GM21576 (cell line): ENCODE results near the gene ISLR.

Experiments used
- ATAC-seq: cut with Tn5 transposase; IDR thresholded peaks from one replicate; pipeline ENCODE4 v1.9.1; 2021; ENCODE audit warnings: mild to moderate bottlenecking, moderate library complexity; ENCODE audit not compliant: unreplicated experiment

The ISLR gene

DNA sequence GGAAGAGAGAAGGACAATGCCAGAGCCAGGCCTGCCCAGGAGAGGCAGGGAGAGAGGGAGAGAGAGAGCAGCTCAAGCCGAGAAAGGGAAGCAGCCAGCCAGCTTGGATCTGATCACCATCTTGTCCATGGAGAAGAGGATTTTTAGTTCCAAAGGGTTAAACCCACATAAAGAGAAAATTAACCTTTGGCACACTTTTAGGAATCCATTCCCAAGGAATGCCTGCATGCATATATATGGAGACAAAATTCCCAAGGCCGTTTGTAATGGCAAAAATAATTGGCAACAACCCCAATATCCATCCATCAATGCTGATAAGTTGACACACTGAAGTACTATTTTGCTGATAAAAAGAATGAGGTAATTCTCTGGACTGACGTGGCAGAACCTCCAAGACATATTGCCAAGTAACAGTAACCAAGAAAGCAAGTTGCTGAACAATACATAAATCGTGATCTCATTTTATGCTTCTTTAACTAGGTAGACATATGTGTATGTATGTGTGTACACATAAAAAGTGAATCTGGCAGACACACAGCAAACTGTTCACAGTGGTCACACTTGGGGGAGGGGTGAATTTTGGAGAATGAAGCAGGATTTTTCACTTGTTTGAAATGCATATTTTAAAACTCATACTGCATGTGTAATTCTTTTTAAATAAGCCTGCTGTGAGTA lies 36.6 kb downstream of the ISLR start:
- no peak for ATAC-seq

DNA sequence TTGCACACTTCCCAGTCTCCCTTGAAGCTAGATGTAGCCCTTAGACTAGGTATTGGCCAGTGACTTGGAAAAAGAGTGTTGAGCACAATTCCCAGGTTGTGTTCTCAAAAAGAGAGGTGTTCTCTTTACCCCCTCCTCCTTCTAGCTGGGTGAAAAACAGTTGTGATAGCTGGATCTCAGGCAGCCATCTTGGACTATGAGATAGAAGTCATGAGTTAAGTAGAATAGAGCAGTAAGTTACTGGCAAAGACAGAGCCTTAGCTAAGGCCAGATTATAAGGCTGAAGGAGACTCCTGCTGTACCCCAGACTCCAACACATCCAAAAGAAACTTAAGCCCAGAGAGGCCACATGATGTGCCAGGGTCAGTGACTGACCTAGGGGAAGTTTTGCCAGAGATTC lies 37.2 kb downstream of the ISLR start:
- no peak for ATAC-seq

DNA sequence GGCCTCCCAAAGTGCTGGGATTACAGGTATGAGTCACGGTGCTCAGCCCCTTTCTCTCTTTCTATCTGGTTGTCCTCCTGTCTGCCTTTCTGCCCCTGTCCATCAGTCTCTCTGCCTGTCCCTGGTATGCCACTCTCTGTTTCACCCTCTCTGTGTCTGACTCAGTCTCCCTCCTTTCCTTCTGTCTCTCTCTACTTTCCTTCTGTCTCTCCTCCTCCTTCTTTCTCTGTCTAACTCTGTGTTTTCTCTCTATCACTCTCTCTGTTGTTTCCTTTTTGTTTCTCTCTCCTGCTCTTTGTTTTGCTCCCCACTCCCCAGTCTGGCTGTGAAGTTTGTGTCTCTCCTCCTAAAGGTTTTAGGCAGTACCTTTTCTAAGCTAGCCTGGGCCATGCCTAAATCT lies 38.1 kb downstream of the ISLR start:
- ATAC-seq = no peak

DNA sequence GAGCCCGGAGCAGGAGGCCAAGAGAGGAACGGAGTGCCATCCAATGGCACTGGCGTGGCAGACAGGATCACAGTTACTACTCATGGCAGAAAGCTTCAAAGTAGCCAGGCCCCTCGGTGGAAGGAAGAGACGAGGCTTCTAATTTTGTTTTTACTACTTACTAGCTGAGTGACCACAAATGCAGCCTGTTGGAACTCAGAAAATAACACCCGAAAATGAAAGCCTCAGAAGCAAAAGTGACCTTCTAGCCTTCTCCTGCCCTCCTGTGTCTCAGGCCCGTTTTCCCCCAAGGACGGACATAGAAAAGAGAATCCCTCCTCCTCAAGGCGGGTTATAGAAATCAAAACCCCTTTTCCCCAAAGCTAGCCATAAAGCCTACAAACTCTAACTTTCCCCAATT lies 39.0 kb downstream of the ISLR start:
- ATAC-seq = no peak

DNA sequence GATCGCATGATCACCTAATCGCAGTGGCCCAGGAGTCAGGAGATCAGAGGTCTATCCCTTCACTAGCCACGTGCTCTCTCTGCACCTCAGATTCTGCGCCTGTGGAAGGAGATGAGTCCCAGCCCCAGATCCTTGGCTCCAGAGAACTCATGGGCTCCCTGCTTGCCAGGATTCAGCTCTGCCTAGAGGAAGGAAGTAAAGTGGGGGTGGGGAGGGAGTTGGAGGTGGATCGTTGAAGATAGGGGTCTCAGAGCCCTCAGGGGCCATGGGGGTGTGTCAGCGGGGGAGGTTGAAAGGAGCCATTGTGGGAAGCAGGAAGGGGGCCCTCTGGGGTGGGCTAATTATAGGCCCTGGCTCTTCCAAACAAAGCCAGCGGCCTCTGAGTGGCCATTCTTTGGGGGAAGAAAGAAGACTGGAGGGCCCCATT lies 40.4 kb downstream of the ISLR start:
- ATAC-seq = no peak

DNA sequence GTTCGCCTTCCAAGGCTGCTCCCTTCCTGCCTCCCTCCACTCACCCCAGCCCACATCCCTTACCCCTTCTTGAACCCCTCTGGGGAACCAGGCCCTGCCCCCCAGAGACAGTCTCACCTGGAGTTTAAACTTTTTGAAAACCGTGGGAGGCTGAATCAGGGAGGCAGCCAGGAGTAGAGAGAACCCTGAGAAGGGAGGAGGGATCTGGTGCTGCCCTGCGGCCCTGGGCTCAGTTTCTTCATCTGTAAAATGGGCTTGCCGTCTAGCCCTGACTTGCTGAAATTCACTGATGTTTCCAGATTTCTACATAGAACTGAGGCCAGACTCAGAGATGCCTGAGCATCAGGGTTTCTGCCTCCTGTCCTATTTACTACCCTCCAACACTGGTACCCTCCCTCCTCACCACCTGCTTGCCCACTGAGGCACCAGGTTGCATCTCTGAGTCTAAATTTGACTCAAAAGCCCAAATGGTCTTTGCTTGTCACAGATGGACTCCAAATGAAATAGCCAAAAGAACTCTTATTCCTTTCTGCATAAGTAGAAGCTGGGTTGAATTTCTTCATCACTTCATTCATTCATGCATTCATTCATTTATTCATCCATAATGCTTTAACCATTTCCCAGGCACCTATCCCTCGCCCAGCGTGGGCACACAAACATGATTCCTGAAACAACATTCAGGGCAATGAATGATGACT lies 41.0 kb downstream of the ISLR start:
- ATAC-seq = no peak

DNA sequence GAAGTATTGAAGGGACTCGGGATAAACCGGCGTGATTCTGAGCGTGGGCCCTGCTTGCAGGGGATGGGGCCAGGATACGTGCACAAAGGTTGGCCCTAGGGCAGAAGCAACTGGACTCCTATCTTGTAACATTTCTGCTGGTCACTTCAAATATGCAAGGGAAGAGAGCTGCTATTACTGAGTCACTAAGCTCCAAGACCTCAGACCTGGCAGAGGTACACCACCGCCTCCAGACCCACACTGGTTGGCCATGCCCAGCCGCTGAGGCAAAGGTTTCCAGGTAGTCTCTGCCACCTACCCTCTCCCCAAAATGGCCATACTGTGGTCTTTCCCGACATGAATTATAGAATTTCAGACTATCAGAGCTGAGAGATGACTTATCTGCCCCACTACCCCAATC lies 42.4 kb downstream of the ISLR start:
- ATAC-seq = no peak

DNA sequence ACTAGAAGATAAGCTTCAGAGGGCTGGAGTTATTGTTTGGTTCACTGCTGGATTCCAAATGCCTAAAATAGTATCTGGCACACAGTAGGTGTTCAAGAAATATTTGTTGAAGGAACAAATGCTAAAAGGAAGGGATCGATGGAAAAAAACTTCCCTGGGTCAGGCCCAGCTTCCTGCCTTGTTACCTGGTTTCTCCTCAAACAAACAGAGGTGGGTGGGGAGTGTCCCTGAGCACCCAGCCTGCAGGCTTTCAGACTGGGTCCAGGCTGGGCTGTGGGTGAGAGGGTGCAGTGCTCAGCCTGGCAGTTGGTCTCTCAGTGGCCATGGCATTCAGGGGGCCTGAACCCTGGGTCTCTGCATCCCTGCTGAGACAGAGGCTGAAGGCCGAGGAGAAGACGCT lies 43.4 kb downstream of the ISLR start:
- no peak for ATAC-seq

DNA sequence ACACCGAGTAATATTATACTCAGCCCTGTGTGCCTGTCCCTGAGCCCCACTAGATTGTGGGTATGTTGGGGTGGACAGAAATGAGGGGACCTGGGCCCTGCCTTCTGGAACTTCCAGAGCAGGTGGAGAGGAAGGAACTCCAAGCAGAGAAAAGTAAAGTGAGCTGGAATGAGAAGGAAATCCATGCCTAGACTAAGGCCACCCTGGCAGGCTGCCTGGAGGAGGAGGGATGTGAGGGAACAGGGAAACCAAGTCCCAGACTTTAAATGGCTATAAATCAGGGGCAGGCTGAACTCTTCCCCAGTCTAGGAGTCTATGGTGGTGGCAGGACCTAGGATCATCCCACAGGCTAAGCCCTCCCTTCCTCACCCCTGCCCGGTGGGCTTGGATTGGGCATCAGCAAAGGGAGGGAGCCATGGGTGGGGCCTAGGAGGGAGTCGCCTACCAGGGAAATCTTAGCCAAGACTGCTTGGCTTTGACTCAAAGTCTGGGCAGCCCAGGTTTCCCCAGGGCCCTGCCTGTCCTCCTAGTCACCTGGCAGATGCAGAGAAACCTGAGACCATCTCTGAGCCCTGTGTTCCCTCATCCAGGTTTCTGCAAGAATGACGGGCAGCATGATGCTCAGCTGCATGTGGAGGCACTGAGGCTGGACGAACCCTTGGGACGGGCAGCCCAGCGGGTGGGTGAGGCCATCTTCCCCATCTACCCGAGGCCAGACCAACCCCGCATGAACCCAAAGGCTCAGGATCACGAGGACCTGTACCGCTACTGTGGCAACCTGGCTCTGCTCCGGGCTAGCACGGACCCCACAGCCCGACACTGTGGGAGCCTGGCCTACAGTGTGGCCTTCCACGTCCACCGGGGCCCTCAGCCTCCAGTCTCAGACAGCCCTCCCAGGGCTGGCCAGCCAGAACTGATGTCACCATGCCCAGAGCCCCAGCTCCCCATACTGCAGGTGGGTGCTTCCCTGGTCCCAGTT lies 44.7 kb downstream of the ISLR start:
- no peak for ATAC-seq

DNA sequence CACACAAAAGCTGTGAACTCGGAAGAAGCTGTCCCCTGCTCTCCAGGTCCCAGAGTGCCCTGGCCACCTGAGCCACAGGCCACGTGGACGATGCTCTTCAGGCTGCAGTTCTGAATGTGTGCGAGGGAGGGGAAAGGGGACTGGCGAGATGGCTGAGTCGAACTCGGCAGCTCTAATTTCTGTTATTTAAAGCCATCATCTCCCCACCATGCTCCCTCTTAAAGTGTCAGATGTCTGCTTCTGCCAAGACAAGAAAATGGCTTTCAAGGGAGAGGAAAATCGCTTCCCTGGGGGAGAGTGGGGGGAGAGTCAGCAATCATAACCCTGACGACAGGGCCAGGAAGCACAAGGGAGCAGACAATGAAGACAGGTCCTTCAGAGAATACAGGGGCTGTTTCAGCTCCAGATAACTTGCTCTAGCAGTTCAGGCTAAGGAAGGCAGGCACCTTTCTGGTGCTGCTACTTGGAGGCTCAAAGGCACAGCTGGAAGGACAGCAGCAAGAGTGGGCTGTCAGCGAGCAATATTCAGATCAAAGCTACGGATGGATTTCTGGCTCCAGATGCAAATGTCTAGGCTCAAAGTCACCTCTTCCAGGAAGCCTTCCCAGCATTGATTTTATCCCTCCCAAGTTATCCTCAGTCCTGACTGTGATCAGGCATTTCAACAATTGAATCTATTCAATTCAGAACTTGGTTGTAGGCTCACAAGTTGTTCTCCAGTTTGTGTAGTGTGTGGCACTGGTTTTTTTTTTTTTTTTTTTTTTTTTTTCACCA lies 47.2 kb downstream of the ISLR start:
- ATAC-seq = no peak

DNA sequence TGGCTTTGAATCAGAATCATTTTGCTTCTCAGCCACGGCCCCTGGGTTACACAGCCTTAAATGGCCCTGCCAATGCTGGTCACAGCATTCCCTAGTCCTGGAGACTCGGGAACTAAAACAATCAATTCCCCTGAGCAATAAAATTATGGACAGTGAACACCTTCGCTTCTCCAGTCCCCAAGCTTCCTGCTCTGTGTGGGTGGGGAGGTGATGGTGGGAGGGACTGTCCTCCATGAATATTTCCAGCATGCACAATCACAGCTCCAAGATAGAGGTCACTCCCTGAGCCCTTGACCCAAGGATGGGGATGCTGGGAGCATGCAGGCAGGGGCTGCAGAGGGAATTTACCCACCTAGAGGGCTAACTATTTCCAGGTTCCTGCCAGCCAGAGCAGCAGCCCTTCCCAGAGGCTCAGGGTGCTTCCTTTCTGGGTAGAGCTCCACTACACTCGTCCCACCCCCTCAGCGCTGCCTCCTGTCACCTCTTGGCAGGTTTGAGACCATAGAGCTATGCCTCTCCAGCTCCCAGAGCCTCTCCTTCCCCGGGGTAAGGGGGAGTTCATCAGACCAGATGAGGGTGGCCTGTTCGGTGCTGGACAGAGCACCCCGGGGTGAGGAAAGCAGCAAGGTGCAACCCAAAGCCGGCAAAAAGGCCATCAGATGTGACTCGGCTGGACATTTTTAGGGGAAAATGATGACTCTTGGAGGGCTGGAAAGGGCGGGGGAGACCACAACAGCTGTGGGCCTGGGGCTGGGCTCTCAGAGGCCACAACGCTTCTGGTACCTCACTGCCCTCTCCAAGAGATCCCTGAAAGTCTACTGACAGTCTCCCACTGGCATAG lies 48.1 kb downstream of the ISLR start:
- no peak for ATAC-seq

DNA sequence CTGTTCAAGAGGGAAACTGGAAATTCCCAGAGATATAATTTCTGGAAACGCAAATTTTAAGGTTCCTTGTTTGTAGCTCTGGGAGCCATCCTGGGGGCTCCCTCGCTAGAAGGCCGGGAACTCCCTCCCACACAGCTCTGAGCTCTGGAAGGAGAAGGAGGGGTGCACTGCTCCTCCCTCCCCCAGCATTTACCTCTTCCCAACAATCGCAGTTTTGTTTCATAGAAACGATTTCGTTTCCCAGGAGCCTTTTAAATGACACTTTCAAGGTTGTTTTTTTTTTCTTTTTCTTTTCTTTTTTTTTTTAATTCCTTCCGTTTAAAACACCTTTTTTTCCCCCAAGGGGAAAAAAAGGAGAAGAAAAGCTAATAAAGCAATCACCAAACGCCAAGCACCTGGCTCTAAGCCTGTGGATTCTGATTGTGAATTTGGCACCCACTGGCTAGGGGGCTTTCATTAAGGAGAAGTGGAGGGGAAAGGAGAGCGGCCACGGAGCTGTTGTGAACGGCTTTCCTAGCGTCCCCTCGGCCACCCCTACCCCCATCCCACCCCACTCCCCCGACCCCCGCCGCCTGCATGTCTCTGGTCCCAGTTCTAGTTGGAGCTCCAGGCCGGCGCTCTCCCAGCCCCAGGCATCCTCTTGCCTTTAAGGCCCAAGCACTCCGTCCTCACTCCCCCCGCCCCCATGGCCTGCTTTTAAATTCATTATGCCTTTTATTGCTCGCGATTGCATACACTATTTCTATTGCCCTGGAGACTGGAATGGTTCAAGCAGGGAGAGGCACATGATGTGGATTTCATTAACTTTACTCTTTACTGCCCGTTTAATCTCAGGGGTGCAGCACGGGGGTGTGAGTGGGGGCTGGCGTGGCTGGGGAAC lies 49.0 kb downstream of the ISLR start:
- ATAC-seq = no peak

DNA sequence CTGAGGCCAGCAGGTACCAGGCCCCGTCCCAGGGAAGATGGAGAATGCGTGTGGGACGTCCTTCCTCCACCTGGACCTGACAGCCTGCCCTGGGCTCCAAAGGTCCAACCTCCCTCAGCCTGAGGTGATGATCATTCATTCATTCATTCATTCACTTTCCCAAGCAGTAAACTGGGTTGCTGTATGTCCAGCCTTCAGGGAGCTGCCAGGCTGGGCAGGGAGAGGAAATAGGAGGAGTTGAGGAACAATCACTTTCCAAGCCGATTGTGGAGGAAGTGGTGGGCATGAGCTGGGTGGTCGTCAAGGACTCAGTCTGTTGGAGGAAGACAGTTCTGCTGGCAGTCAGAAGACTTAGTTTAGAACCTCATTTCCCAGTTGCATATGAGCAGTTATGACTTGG lies 52.4 kb downstream of the ISLR start:
- ATAC-seq = no peak
